HepG2 (cell line): ENCODE measurements around the gene STK39. TPM values are rescaled to one million over a fixed set of nuclear protein-coding genes. Genes with fewer than 3 reads are reported as not detected.

Experiments
- ATAC-seq: fragments of 200-7000 bp; cut with Tn5 transposase; 3 replicates; pipeline ENCODE4 v1.9.1; 2020; ENCODE audit warnings: mild to moderate bottlenecking, moderate library complexity
- BruUV-seq: library from RNA; stranded (reverse); fragments of 400-500 nt; replicated peaks from 2 replicates; lab custom pipeline; 2021; lab: Mats Ljungman, UMichigan
- CTCF ChIA-PET: fragments of 300-600 bp; formaldehyde crosslinking; extraction: SDS; loops from one replicate; lab custom pipeline; 2021; ENCODE audit warnings: low total read pairs, inconsistent platforms, low intra/inter-chr PET ratio; lab: Yijun Ruan, JAX
- POLR2A ChIA-PET: fragments of 350-600 bp; sonication (Branson Sonifier 250); formaldehyde crosslinking; loops from one replicate; lab custom pipeline; 2020; ENCODE audit warnings: antibody characterized with exemption, inconsistent platforms; lab: Yijun Ruan, JAX
- DNase-seq: peaks from one replicate; pipeline ENCODE4 v3.0.0-alpha.2; 2015; ENCODE audit warnings: low spot score
- FAIRE-seq: peaks from 3 replicates; lab custom pipeline; 2011; peaks lifted over from hg19 to GRCh38; lab: Jason Lieb, UNC
- H2AFZ ChIP-seq: one replicate; pipeline ENCODE4 v1.6.1; 2011; ENCODE audit warnings: low read length, inconsistent platforms
- H3K27ac ChIP-seq: fragments of 300-600 bp; 3 replicates; pipeline ENCODE4 v1.8.0; 2011; ENCODE audit warnings: mixed run types, mild to moderate bottlenecking, mixed read lengths, low read length, inconsistent platforms; ENCODE audit not compliant: insufficient read depth; ENCODE audit errors: extremely low read length
- H3K27me3 ChIP-seq, 2 experiments: fragments of 200-600 bp in 1 of 2; 2 replicates in 1 of 2; 3 replicates in 1 of 2; pipeline versions ENCODE4 v1.6.0 to v1.8.0; 2011; ENCODE audit warnings: low read length in 2 of 2, mild to moderate bottlenecking in 2 of 2, moderate library complexity in 2 of 2, inconsistent platforms in 1 of 2; ENCODE audit not compliant: insufficient read depth in 2 of 2, control insufficient read depth in 1 of 2
- H3K36me3 ChIP-seq, 2 experiments: fragments of 200-600 bp in 1 of 2; replicated peaks in 1 of 2; 2 replicates in 1 of 2; 3 replicates in 1 of 2; pipeline versions ENCODE4 v1.5.1 to v1.8.0; 2011; ENCODE audit warnings: low read length in 2 of 2, inconsistent platforms in 1 of 2; ENCODE audit not compliant: insufficient read depth in 2 of 2, control insufficient read depth in 1 of 2
- H3K4me1 ChIP-seq: 2 replicates; pipeline ENCODE4 v1.5.1; 2012; ENCODE audit warnings: low read length, inconsistent platforms; ENCODE audit not compliant: insufficient read depth
- H3K4me2 ChIP-seq: 2 replicates; pipeline ENCODE4 v1.6.0; 2011; ENCODE audit warnings: low read depth, low read length, inconsistent platforms
- H3K4me3 ChIP-seq, 3 experiments: fragments of 200-600 bp in 1 of 3; sonication (generic), shearing (Covaris generic) in 1 of 3; replicated peaks in 1 of 3; 2 replicates each; pipeline ENCODE4 v1.5.1; 2011 to 2016; ENCODE audit warnings: low read length in 3 of 3, inconsistent platforms in 2 of 3, low read depth in 2 of 3, mild to moderate bottlenecking in 2 of 3, control low read depth in 1 of 3, mixed read lengths in 1 of 3; ENCODE audit not compliant: insufficient read depth in 1 of 3
- H3K79me2 ChIP-seq: one replicate; pipeline ENCODE4 v1.6.1; 2011; ENCODE audit warnings: low read length, inconsistent platforms; ENCODE audit not compliant: insufficient read depth
- H3K9ac ChIP-seq: 2 replicates; pipeline ENCODE4 v1.6.0; 2011; ENCODE audit warnings: mild to moderate bottlenecking, low read depth, low read length, inconsistent platforms; ENCODE audit not compliant: insufficient read depth
- H3K9me3 ChIP-seq: 2 replicates; pipeline ENCODE4 v1.5.1; 2012; ENCODE audit warnings: mild to moderate bottlenecking, low read length
- H4K20me1 ChIP-seq: 2 replicates; pipeline ENCODE4 v1.6.0; 2011; ENCODE audit warnings: inconsistent platforms, mild to moderate bottlenecking, low read length, moderate library complexity; ENCODE audit not compliant: insufficient read depth
- ATF3 ChIP-seq: sonication (generic); formaldehyde crosslinking; IDR thresholded peaks from 2 replicates; pipeline ENCODE4 v1.4.0; 2020; ENCODE audit warnings: missing genetic modification reagents
- GPN1 ChIP-seq: sonication (generic); formaldehyde crosslinking; IDR thresholded peaks from 2 replicates; pipeline ENCODE4 v1.5.1; 2020; ENCODE audit warnings: missing genetic modification reagents, borderline replicate concordance
- MAZ ChIP-seq, 2 experiments: sonication (generic) in 1 of 2; formaldehyde crosslinking in 1 of 2; IDR thresholded peaks; 2 replicates each; pipeline versions ENCODE4 v1.5.0 to v1.6.1; 2012 to 2020; ENCODE audit warnings: low read depth in 2 of 2, mild to moderate bottlenecking in 2 of 2, borderline replicate concordance in 1 of 2, improper control_type of control experiment in 1 of 2, low read length in 1 of 2, missing genetic modification reagents in 1 of 2, moderate library complexity in 1 of 2
- MEIS1 ChIP-seq: sonication (generic); formaldehyde crosslinking; IDR thresholded peaks from 2 replicates; pipeline ENCODE4 v1.9.0; 2021; ENCODE audit warnings: mild to moderate bottlenecking, missing genetic modification reagents, moderate library complexity, borderline replicate concordance
- TFDP2 ChIP-seq: sonication (generic); formaldehyde crosslinking; IDR thresholded peaks from 2 replicates; pipeline ENCODE4 v1.4.0; 2020; ENCODE audit warnings: missing genetic modification reagents
- XBP1 ChIP-seq: sonication (generic); formaldehyde crosslinking; IDR thresholded peaks from 2 replicates; pipeline ENCODE4 v1.5.0; 2020; ENCODE audit warnings: missing genetic modification reagents
- ZC3H4 ChIP-seq: sonication (generic); formaldehyde crosslinking; IDR thresholded peaks from 2 replicates; pipeline ENCODE4 v1.4.0; 2020; ENCODE audit warnings: missing genetic modification reagents, borderline replicate concordance
- ZFP41 ChIP-seq: sonication (generic); formaldehyde crosslinking; IDR thresholded peaks from 2 replicates; pipeline ENCODE4 v1.4.0; 2020; ENCODE audit warnings: mild to moderate bottlenecking, missing genetic modification reagents, borderline replicate concordance
- ZNF619 ChIP-seq: sonication (generic); formaldehyde crosslinking; IDR thresholded peaks from 2 replicates; pipeline ENCODE4 v1.4.0; 2020; ENCODE audit warnings: mild to moderate bottlenecking, missing genetic modification reagents
- WGBS: methylation state at CpG from one replicate; pipeline ENCODE4 v1.1.6; 2017; ENCODE audit warnings: low lambda C conversion rate; 5-methylcytosine and 5-hydroxymethylcytosine counted together
- in situ Hi-C: cut with HindIII; loops from 2 replicates; pipeline ENCODE4 v1.10.0; 2017; ENCODE audit warnings: low pct_unique_long_range_greater_than_20kb; ENCODE audit not compliant: extremely low pct_ligation_motif_present
- intact Hi-C: fragments of 100-400 bp; cut with micrococcal nuclease; formaldehyde crosslinking; loops from one replicate; pipeline ENCODE4 v1.10.0; 2022; ENCODE audit not compliant: unreplicated experiment
- polyA plus RNA-seq, 8 experiments: library from polyadenylated mRNA; depleted of rRNA in 3 of 8; stranded (reverse) in 7 of 8; unstranded in 1 of 8; fragments of >200 nt; fragmentation: Illumina TruSeq in 4 of 8; extraction: Trizol in 4 of 8; gene quantifications; 2 replicates each; pipeline versions ENCODE4 v1.2.1 to v1.2.3, GENCODE V29; 2011 to 2016; ENCODE audit warnings: low read depth in 4 of 8, missing spikeins in 1 of 8, mixed read lengths in 1 of 8; ENCODE audit not compliant: insufficient read depth in 1 of 8
- total RNA-seq, 5 experiments: library from RNA; depleted of rRNA; stranded (reverse); fragments of >200 nt; fragmentation: Illumina TruSeq; extraction: Trizol; gene quantifications; 2 replicates each; pipeline ENCODE4 v1.2.3, GENCODE V29; 2016; ENCODE audit warnings: low read depth in 1 of 5

The STK39 gene
- total and polyA plus RNA-seq, 2 of the 13 experiments (the other 11 are each of a cell fraction or from before 2014, with no cell fraction given) = 27.3 to 38.4 TPM

GRCh38 chr2:168052773-168053172, 194.6 kb downstream of the STK39 start:
- Histone ChIP-seq H2AFZ (no peak overlapping the region), H3K4me2 (no peak overlapping the region), H3K9ac (no peak overlapping the region), H4K20me1 (no peaks in the 10 kb centered on the region), H3K36me3 (peaks cover 1 to 24% of the 10 kb centered on the region in 2 experiments; a peak in 4 of 5 replicates), H3K4me1 (peaks cover 2% of the 10 kb centered on the region), H3K79me2 (no peaks in the 10 kb centered on the region), H3K9me3 (no peaks in the 10 kb centered on the region), H3K27me3 (no peaks in the 10 kb centered on the region), H3K27ac (no peak overlapping the region), H3K4me3 (no peak overlapping the region)
- BruUV-seq = no TSS peak
- TF ChIP-seq XBP1 (no peak), ATF3 (CRISPR knock-in tag) (no peak), GPN1 (no peak), ZNF619 (CRISPR knock-in tag) (no peak), MAZ (IDR thresholded peaks at IDR 0.05; ENCODE audit: borderline replicate concordance, low read depth, low read length) (no peak), MAZ (CRISPR knock-in tag; IDR thresholded peaks at IDR 0.05; ENCODE audit: low read depth) (no peak), ZFP41 (no peak), TFDP2 (CRISPR knock-in tag) (no peak), ZC3H4 (no peak), MEIS1 (CRISPR knock-in tag) (no peak)
- CTCF ChIA-PET = no interaction called here
- FAIRE-seq (no peak), DNase-seq (no peak), ATAC-seq (no peak)
- POLR2A ChIA-PET = no interaction called here
- intact Hi-C loops = no loop called here
- in situ Hi-C loops = no loop called here
- 93% methylated on average over 4 of the region's 4 CpGs for WGBS
